ENCODE measurements around the gene CALCOCO1.

DNA sequence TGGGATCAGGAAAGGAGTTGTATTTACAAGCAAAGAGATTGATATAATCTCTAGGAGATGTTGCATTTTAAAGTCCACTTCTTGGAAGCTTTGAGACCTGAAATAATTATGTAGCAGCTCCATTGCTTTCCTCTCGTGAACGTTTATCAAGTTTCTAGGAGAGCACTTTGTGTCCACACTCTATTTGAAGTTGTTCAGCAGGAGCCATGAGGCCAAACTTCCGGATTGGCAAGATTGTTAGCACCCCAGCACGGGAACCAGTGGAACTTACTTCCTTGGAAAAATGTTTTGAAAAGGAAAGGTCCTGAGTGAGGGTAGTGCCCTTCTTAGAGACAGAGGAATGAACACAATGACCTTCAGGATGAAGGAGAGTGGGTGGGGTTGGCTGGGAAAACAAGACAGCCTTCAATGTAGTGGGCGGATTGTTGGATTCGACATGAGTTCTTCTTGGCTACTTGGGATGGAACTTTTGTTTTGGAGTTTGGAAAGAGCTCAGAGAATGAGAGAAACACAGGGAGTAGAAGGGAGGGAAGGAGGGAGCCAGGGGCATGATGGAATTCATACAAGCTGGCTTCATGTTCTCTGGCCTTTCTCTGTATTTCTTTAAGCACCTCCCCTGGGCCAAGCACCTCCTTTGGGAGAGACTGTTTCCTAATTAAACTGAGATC, 48.4 kb upstream of the CALCOCO1 start:
- TF ChIP-seq POLR2A (IDR thresholded peaks at IDR 0.05) (no peak), EP300 (IDR thresholded peaks at IDR 0.05) (no peak)
- TF ChIP-seq, protein P1, sequence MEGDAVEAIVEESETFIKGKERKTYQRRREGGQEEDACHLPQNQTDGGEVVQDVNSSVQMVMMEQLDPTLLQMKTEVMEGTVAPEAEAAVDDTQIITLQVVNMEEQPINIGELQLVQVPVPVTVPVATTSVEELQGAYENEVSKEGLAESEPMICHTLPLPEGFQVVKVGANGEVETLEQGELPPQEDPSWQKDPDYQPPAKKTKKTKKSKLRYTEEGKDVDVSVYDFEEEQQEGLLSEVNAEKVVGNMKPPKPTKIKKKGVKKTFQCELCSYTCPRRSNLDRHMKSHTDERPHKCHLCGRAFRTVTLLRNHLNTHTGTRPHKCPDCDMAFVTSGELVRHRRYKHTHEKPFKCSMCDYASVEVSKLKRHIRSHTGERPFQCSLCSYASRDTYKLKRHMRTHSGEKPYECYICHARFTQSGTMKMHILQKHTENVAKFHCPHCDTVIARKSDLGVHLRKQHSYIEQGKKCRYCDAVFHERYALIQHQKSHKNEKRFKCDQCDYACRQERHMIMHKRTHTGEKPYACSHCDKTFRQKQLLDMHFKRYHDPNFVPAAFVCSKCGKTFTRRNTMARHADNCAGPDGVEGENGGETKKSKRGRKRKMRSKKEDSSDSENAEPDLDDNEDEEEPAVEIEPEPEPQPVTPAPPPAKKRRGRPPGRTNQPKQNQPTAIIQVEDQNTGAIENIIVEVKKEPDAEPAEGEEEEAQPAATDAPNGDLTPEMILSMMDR (IDR thresholded peaks at IDR 0.05), result no peak
